Measurements from ENCODE around the gene ADAM22. TPM values are rescaled to one million over a fixed set of nuclear protein-coding genes. Genes with fewer than 3 reads are reported as not detected.
"Not testable (repeated sequence)": the region's sequence is repeated elsewhere in the genome, so short reads cannot be mapped to it uniquely, and the experiment has no call there.

Gene ADAM22
- total and polyA plus RNA-seq, 4 donors = 0.04 to 0.61 (median 0.15) TPM

DNA sequence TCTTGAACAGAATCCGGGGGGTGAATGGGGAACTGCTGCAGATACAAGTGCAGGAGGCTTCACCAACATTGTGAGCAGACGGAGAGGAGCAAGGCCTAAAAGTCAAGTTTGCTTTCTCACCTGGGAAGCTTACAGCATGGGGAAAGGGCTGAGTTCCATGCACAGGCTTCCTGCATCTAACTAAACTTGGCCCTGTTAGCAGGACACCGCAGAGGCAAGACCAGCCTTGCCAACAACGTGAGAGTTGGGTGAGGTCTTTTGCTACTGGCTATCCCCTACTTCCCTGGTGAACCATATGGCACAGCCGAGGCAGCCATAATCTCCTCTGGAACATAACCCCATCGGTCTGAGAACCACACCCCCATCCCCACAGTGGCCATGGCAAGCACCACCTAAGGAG is 14.2 kb upstream of the ADAM22 start:
- no peaks in the 10 kb centered on the region for H3K9me3 ChIP-seq (ENCODE audit: control insufficient read depth in 4 of 4, low read length in 3 of 4)
- H3K27me3 ChIP-seq (ENCODE audit: control insufficient read depth in 4 of 4, insufficient read depth in 4 of 4, low read length in 3 of 4) = no peaks in the 10 kb centered on the region
- no peaks in the 10 kb centered on the region for H3K4me1 ChIP-seq (ENCODE audit: control insufficient read depth in 4 of 4, insufficient read depth in 4 of 4, low read length in 3 of 4)
- H3K36me3 ChIP-seq (ENCODE audit: control insufficient read depth in 4 of 4, insufficient read depth in 3 of 4, low read depth in 1 of 4, low read length in 3 of 4) = no peaks in the 10 kb centered on the region
- H3K4me3 ChIP-seq (ENCODE audit: low read depth in 1 of 3, low read length in 3 of 3) = no peak overlapping the region
- TF ChIP-seq SP1 (IDR thresholded peaks at IDR 0.05) (no peak), RAD21 (IDR thresholded peaks at IDR 0.05) (no peak), JUND (IDR thresholded peaks at IDR 0.05) (no peak), TAF1 (conservative IDR thresholded peaks at IDR 0.05) (no peak), HNF4G (IDR thresholded peaks at IDR 0.05) (no peak), EGR1 (IDR thresholded peaks at IDR 0.05; ENCODE audit: low read depth in 2 of 2) (no peak), YY1 (IDR thresholded peaks at IDR 0.05) (no peak), NR2F2 (IDR thresholded peaks at IDR 0.05) (no peak), RXRA (IDR thresholded peaks at IDR 0.05) (no peak), HNF4A (conservative IDR thresholded peaks at IDR 0.05) (no peak), FOXA1 (IDR thresholded peaks at IDR 0.05) (no peak), GABPA (IDR thresholded peaks at IDR 0.05 in 1 of 2, conservative IDR thresholded peaks at IDR 0.05 in 1 of 2) (no peak)
- TF ChIP-seq, protein P1, sequence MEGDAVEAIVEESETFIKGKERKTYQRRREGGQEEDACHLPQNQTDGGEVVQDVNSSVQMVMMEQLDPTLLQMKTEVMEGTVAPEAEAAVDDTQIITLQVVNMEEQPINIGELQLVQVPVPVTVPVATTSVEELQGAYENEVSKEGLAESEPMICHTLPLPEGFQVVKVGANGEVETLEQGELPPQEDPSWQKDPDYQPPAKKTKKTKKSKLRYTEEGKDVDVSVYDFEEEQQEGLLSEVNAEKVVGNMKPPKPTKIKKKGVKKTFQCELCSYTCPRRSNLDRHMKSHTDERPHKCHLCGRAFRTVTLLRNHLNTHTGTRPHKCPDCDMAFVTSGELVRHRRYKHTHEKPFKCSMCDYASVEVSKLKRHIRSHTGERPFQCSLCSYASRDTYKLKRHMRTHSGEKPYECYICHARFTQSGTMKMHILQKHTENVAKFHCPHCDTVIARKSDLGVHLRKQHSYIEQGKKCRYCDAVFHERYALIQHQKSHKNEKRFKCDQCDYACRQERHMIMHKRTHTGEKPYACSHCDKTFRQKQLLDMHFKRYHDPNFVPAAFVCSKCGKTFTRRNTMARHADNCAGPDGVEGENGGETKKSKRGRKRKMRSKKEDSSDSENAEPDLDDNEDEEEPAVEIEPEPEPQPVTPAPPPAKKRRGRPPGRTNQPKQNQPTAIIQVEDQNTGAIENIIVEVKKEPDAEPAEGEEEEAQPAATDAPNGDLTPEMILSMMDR (IDR thresholded peaks at IDR 0.05; ENCODE audit: low read depth, low read length, missing input control) = no peak
- TF ChIP-seq, protein P2, sequence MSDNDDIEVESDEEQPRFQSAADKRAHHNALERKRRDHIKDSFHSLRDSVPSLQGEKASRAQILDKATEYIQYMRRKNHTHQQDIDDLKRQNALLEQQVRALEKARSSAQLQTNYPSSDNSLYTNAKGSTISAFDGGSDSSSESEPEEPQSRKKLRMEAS (IDR thresholded peaks at IDR 0.05) = no peak
- TF ChIP-seq, protein P3, sequence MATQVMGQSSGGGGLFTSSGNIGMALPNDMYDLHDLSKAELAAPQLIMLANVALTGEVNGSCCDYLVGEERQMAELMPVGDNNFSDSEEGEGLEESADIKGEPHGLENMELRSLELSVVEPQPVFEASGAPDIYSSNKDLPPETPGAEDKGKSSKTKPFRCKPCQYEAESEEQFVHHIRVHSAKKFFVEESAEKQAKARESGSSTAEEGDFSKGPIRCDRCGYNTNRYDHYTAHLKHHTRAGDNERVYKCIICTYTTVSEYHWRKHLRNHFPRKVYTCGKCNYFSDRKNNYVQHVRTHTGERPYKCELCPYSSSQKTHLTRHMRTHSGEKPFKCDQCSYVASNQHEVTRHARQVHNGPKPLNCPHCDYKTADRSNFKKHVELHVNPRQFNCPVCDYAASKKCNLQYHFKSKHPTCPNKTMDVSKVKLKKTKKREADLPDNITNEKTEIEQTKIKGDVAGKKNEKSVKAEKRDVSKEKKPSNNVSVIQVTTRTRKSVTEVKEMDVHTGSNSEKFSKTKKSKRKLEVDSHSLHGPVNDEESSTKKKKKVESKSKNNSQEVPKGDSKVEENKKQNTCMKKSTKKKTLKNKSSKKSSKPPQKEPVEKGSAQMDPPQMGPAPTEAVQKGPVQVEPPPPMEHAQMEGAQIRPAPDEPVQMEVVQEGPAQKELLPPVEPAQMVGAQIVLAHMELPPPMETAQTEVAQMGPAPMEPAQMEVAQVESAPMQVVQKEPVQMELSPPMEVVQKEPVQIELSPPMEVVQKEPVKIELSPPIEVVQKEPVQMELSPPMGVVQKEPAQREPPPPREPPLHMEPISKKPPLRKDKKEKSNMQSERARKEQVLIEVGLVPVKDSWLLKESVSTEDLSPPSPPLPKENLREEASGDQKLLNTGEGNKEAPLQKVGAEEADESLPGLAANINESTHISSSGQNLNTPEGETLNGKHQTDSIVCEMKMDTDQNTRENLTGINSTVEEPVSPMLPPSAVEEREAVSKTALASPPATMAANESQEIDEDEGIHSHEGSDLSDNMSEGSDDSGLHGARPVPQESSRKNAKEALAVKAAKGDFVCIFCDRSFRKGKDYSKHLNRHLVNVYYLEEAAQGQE (IDR thresholded peaks at IDR 0.05) = no peak
- H3K27ac ChIP-seq (ENCODE audit: low read depth in 1 of 2, low read length in 2 of 2) = no peak overlapping the region
- WGBS = 88% methylated on average over 6 of the region's 6 CpGs
- no peak for DNase-seq (ENCODE audit: low spot score)
- no peak overlapping the region for H3K9ac ChIP-seq (ENCODE audit: low read depth in 1 of 2, low read length in 2 of 2)

DNA sequence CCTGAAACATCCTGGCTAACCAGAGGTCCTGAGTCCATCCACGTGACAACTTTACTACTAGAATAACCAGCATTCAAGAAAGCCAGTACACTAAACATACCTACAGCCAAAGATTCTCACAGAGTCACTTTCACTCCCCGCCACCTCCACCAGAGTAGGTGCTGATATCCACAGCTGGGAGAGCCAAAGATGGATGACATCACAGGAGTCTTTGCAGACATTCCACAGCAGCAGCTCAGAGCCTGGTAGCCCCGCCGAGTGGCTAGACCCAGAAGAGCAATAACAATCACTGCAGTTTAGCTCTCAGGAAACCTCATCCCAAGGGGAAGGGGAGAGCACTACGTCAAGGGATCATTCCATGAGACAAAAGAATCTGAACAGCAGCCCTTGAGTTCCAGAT is 13.5 kb upstream of the ADAM22 start:
- no peaks in the 10 kb centered on the region for H3K9me3 ChIP-seq (ENCODE audit: control insufficient read depth in 4 of 4, low read length in 3 of 4)
- no peaks in the 10 kb centered on the region for H3K4me1 ChIP-seq (ENCODE audit: control insufficient read depth in 4 of 4, insufficient read depth in 4 of 4, low read length in 3 of 4)
- H3K27me3 ChIP-seq (ENCODE audit: control insufficient read depth in 4 of 4, insufficient read depth in 4 of 4, low read length in 3 of 4) = no peaks in the 10 kb centered on the region
- H3K4me3 ChIP-seq (ENCODE audit: low read depth in 1 of 3, low read length in 3 of 3) = no peak overlapping the region
- no peak overlapping the region for H3K27ac ChIP-seq (ENCODE audit: low read depth in 1 of 2, low read length in 2 of 2)
- no peak for TF ChIP-seq TAF1 (conservative IDR thresholded peaks at IDR 0.05)
- no peak for TF ChIP-seq JUND (IDR thresholded peaks at IDR 0.05)
- no peak for TF ChIP-seq NR2F2 (IDR thresholded peaks at IDR 0.05)
- no peak for TF ChIP-seq RAD21 (IDR thresholded peaks at IDR 0.05)
- TF ChIP-seq, protein P4, sequence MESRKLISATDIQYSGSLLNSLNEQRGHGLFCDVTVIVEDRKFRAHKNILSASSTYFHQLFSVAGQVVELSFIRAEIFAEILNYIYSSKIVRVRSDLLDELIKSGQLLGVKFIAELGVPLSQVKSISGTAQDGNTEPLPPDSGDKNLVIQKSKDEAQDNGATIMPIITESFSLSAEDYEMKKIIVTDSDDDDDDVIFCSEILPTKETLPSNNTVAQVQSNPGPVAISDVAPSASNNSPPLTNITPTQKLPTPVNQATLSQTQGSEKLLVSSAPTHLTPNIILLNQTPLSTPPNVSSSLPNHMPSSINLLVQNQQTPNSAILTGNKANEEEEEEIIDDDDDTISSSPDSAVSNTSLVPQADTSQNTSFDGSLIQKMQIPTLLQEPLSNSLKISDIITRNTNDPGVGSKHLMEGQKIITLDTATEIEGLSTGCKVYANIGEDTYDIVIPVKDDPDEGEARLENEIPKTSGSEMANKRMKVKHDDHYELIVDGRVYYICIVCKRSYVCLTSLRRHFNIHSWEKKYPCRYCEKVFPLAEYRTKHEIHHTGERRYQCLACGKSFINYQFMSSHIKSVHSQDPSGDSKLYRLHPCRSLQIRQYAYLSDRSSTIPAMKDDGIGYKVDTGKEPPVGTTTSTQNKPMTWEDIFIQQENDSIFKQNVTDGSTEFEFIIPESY (IDR thresholded peaks at IDR 0.05) = no peak
- TF ChIP-seq EGR1 (IDR thresholded peaks at IDR 0.05; ENCODE audit: low read depth in 2 of 2) = no peak
- no peak for TF ChIP-seq GABPA (IDR thresholded peaks at IDR 0.05 in 1 of 2, conservative IDR thresholded peaks at IDR 0.05 in 1 of 2)
- no peak for TF ChIP-seq HNF4G (IDR thresholded peaks at IDR 0.05)
- TF ChIP-seq FOXA2 (IDR thresholded peaks at IDR 0.05) = no peak
- no peak for TF ChIP-seq SP1 (IDR thresholded peaks at IDR 0.05)
- no peak for TF ChIP-seq RXRA (IDR thresholded peaks at IDR 0.05)
- TF ChIP-seq, protein P3 (IDR thresholded peaks at IDR 0.05) = no peak
- DNase-seq (ENCODE audit: low spot score) = no peak
- WGBS = 81% methylated on average over 5 of the region's 5 CpGs
- H3K36me3 ChIP-seq (ENCODE audit: control insufficient read depth in 4 of 4, insufficient read depth in 3 of 4, low read depth in 1 of 4, low read length in 3 of 4) = no peaks in the 10 kb centered on the region
- H3K9ac ChIP-seq (ENCODE audit: low read depth in 1 of 2, low read length in 2 of 2) = no peak overlapping the region

DNA sequence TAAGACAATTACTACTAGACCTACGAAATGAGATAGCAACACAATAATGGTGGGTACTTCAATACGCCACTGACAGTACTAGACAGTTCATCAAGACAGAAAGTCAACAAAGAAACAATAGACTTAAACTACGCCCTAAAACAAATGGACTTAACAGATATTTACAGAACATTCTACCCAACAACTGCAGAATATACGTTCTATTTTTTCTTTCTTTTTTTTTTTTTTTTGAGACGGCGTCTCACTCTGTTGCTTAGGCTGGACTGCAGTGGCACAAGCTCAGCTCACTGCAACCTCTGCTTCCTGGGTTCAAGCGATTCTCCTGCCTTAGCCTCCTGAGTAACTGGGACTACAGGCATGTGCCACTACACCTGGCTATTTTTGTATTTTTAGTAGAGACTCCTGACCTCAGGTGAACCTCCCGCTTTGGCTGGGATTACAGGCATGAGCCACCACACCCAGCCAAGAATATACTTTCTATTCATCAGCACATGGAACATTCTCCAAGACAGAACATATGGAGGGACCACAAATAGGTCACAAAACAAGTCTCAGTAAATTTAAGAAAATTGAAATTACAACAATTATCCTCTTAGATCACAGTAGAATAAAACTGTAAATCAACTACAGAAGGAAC is 11.2 kb upstream of the ADAM22 start:
- H3K27me3 ChIP-seq (ENCODE audit: control insufficient read depth in 4 of 4, insufficient read depth in 4 of 4, low read length in 3 of 4); H3K9ac ChIP-seq (ENCODE audit: low read depth in 1 of 2, low read length in 2 of 2); DNase-seq (ENCODE audit: low spot score); H3K36me3 ChIP-seq (ENCODE audit: control insufficient read depth in 4 of 4, insufficient read depth in 3 of 4, low read depth in 1 of 4, low read length in 3 of 4); H3K4me3 ChIP-seq (ENCODE audit: low read depth in 1 of 3, low read length in 3 of 3); H3K4me1 ChIP-seq (ENCODE audit: control insufficient read depth in 4 of 4, insufficient read depth in 4 of 4, low read length in 3 of 4); H3K9me3 ChIP-seq (ENCODE audit: control insufficient read depth in 4 of 4, low read length in 3 of 4); H3K27ac ChIP-seq (ENCODE audit: low read depth in 1 of 2, low read length in 2 of 2): not testable (repeated sequence)
- 95% methylated on average over 8 of the region's 8 CpGs for WGBS

Measured in liver (tissue), 9 donors.